Measurements from ENCODE around the gene PHYHD1.

Gene PHYHD1

GRCh38 chr9:128972956-128973355 lies 52.2 kb downstream of the PHYHD1 start:
- no peak for DNase-seq

GRCh38 chr9:128979111-128979510 lies 58.3 kb downstream of the PHYHD1 start:
- no peak for ATAC-seq
- DNase-seq, result no peak

More at GRCh38 chr9:128972956-128973355, 52.2 kb downstream of the PHYHD1 start:
- no peak for ATAC-seq

GRCh38 chr9:128983536-128983935 lies 62.8 kb downstream of the PHYHD1 start:
- no peak for DNase-seq
- no peak for ATAC-seq

- DNase-seq (no peak), ATAC-seq (no peak)
Observed at GRCh38 chr9:128986671-128987070, 65.9 kb downstream of the PHYHD1 start.

- no peak for DNase-seq
- ATAC-seq, result no peak
Observed at GRCh38 chr9:128987805-128988204, 67.0 kb downstream of the PHYHD1 start.

Measured in stimulated activated naive CD8-positive, alpha-beta T cell treated with anti-CD3 and anti-CD28 coated beads, Interleukin-15, Interleukin-2, amounts not matched to agents 100 U/mL and 50 U/mL, for 24 hours (primary cell).